H9 (cell line): ENCODE data around the gene LRIT1. TPM values are rescaled to one million over a fixed set of nuclear protein-coding genes. Genes with fewer than 3 reads are reported as not detected.

ENCODE experiments used
- DNase-seq: peaks from one replicate; pipeline ENCODE4 v3.0.0-alpha.2; 2017
- H2AFZ ChIP-seq: one replicate; pipeline ENCODE4 v1.6.1; 2013; ENCODE audit warnings: mild to moderate bottlenecking, low read length, control low read depth, moderate library complexity
- H2AK5ac ChIP-seq: 2 replicates; pipeline ENCODE4 v1.6.1; 2013; ENCODE audit warnings: low read length, control low read depth, mixed read lengths; ENCODE audit not compliant: insufficient read length
- H2BK120ac ChIP-seq: one replicate; pipeline ENCODE4 v1.6.1; 2013; ENCODE audit warnings: low read depth, mild to moderate bottlenecking, low read length, control low read depth, inconsistent platforms; ENCODE audit not compliant: poor library complexity, severe bottlenecking
- H2BK12ac ChIP-seq: 2 replicates; pipeline ENCODE4 v1.6.1; 2013; ENCODE audit warnings: low read length, control low read depth, mixed read lengths, low read depth; ENCODE audit not compliant: insufficient read length
- H2BK15ac ChIP-seq: 2 replicates; pipeline ENCODE4 v1.6.1; 2013; ENCODE audit warnings: low read depth, low read length, control low read depth
- H2BK20ac ChIP-seq: one replicate; pipeline ENCODE4 v1.6.1; 2013; ENCODE audit warnings: low read depth, mild to moderate bottlenecking, low read length, control low read depth, inconsistent platforms; ENCODE audit not compliant: poor library complexity, severe bottlenecking
- H2BK5ac ChIP-seq: 2 replicates; pipeline ENCODE4 v1.6.1; 2013; ENCODE audit warnings: low read length, control low read depth, mixed read lengths; ENCODE audit not compliant: insufficient read length
- H3K14ac ChIP-seq: 2 replicates; pipeline ENCODE4 v1.6.1; 2013; ENCODE audit warnings: low read length, control low read depth; ENCODE audit not compliant: insufficient read depth
- H3K18ac ChIP-seq: 2 replicates; pipeline ENCODE4 v1.6.1; 2013; ENCODE audit warnings: low read depth, mild to moderate bottlenecking, mixed read lengths, low read length, control low read depth; ENCODE audit not compliant: insufficient read length
- H3K23ac ChIP-seq: 2 replicates; pipeline ENCODE4 v1.6.1; 2013; ENCODE audit warnings: low read length, control low read depth, mixed read lengths, low read depth; ENCODE audit not compliant: insufficient read length
- H3K23me2 ChIP-seq: 2 replicates; pipeline ENCODE4 v1.6.1; 2013; ENCODE audit warnings: low read depth, mild to moderate bottlenecking, mixed read lengths, low read length, control low read depth; ENCODE audit not compliant: insufficient read length, poor library complexity, severe bottlenecking
- H3K27ac ChIP-seq: 2 replicates; pipeline ENCODE4 v1.5.1; 2013; ENCODE audit warnings: low read length, control low read depth, mixed read lengths, low read depth; ENCODE audit not compliant: insufficient read length
- H3K27me3 ChIP-seq: 2 replicates; pipeline ENCODE4 v1.6.1; 2013; ENCODE audit warnings: low read length, control low read depth, inconsistent platforms; ENCODE audit not compliant: insufficient read depth
- H3K4ac ChIP-seq: 2 replicates; pipeline ENCODE4 v1.6.1; 2013; ENCODE audit warnings: low read depth, mild to moderate bottlenecking, control low read depth, inconsistent platforms, low read length, moderate library complexity
- H3K4me1 ChIP-seq: 2 replicates; pipeline ENCODE4 v1.6.1; 2013; ENCODE audit warnings: low read length, control low read depth, inconsistent platforms; ENCODE audit not compliant: insufficient read depth
- H3K4me2 ChIP-seq: 2 replicates; pipeline ENCODE4 v1.6.1; 2013; ENCODE audit warnings: low read length, control low read depth, mixed read lengths; ENCODE audit not compliant: insufficient read length, insufficient read depth
- H3K56ac ChIP-seq: 2 replicates; pipeline ENCODE4 v1.6.1; 2013; ENCODE audit warnings: low read depth, mild to moderate bottlenecking, mixed read lengths, low read length, control low read depth; ENCODE audit not compliant: insufficient read length
- H3K79me1 ChIP-seq: 2 replicates; pipeline ENCODE4 v1.6.1; 2013; ENCODE audit warnings: low read depth, mild to moderate bottlenecking, moderate library complexity, low read length, control low read depth, inconsistent platforms; ENCODE audit not compliant: insufficient read depth, poor library complexity, severe bottlenecking
- H3K79me2 ChIP-seq: 2 replicates; pipeline ENCODE4 v1.6.1; 2013; ENCODE audit warnings: low read length, control low read depth, inconsistent platforms; ENCODE audit not compliant: insufficient read depth
- H3K9ac ChIP-seq: 2 replicates; pipeline ENCODE4 v1.6.1; 2013; ENCODE audit warnings: low read length, control low read depth, mixed read lengths; ENCODE audit not compliant: insufficient read length; ENCODE audit errors: extremely low read depth
- H3K9me3 ChIP-seq: one replicate; pipeline ENCODE4 v1.6.1; 2013; ENCODE audit warnings: low read depth, low read length, inconsistent platforms; ENCODE audit not compliant: control insufficient read depth
- H3T11ph ChIP-seq: one replicate; pipeline ENCODE4 v1.6.1; 2013; ENCODE audit warnings: mild to moderate bottlenecking, low read length, control low read depth, inconsistent platforms
- H4K20me1 ChIP-seq: one replicate; pipeline ENCODE4 v1.6.1; 2013; ENCODE audit not compliant: control insufficient read depth, insufficient read length, insufficient read depth
- H4K5ac ChIP-seq: 2 replicates; pipeline ENCODE4 v1.6.1; 2013; ENCODE audit warnings: low read depth, mild to moderate bottlenecking, mixed read lengths, low read length, control low read depth; ENCODE audit not compliant: insufficient read length
- H4K8ac ChIP-seq: replicated peaks from 2 replicates; pipeline ENCODE4 v1.6.1; 2013; ENCODE audit warnings: low read length, control low read depth, mixed read lengths, low read depth; ENCODE audit not compliant: insufficient read length
- H4K91ac ChIP-seq: 2 replicates; pipeline ENCODE4 v1.6.1; 2013; ENCODE audit warnings: low read depth, mild to moderate bottlenecking, moderate library complexity, mixed read lengths, low read length, control low read depth; ENCODE audit not compliant: insufficient read length
- H3K27ac Mint-ChIP-seq, 3 experiments: 2 replicates in 2 of 3; 3 replicates in 1 of 3; pipeline ENCODE4 v1.8.0; 2020 to 2021; ENCODE audit warnings: mixed read lengths in 3 of 3, mild to moderate bottlenecking in 1 of 3, moderate library complexity in 1 of 3
- H3K27me3 Mint-ChIP-seq: 2 replicates; pipeline ENCODE4 v1.8.0; 2021; ENCODE audit warnings: low read depth, mild to moderate bottlenecking, moderate library complexity, mixed read lengths
- H3K36me3 Mint-ChIP-seq, 3 experiments: 2 replicates in 2 of 3; 3 replicates in 1 of 3; pipeline ENCODE4 v1.8.0; 2020 to 2021; ENCODE audit warnings: low read depth in 3 of 3, mixed read lengths in 3 of 3; ENCODE audit not compliant: insufficient read depth in 1 of 3
- H3K4me1 Mint-ChIP-seq, 2 experiments: 2 replicates each; pipeline ENCODE4 v1.8.0; 2020; ENCODE audit warnings: mixed read lengths in 2 of 2
- H3K4me3 Mint-ChIP-seq, 2 experiments: 2 replicates in 1 of 2; 3 replicates in 1 of 2; pipeline ENCODE4 v1.8.0; 2020 to 2021; ENCODE audit warnings: mild to moderate bottlenecking in 2 of 2, mixed read lengths in 2 of 2, moderate library complexity in 1 of 2
- H3K9me3 Mint-ChIP-seq, 2 experiments: 2 replicates in 1 of 2; 3 replicates in 1 of 2; pipeline ENCODE4 v1.8.0; 2020; ENCODE audit warnings: mild to moderate bottlenecking in 2 of 2, mixed read lengths in 2 of 2, moderate library complexity in 1 of 2
- WGBS: extraction: QIAGEN DNeasy Blood & Tissue Kit; methylation state at CpG from one replicate; pipeline ENCODE4 v1.1.7; 2013; ENCODE audit warnings: missing lambda C conversion rate, low lambda C conversion rate, mixed read lengths; ENCODE audit not compliant: insufficient read length; ENCODE audit errors: extremely low coverage; 5-methylcytosine and 5-hydroxymethylcytosine counted together
- total RNA-seq: library from RNA; stranded (reverse); gene quantifications from 2 replicates; pipeline ENCODE4 v1.2.1, GENCODE V29; 2021
- TF ChIP-seq, protein P1 (sequence below): fragments of 200-600 bp; sonication (generic); conservative IDR thresholded peaks from 3 replicates; pipeline ENCODE4 v1.8.0; 2021; ENCODE audit warnings: antibody characterized with exemption, mild to moderate bottlenecking

The LRIT1 gene
- total RNA-seq, 1 experiment from 2014 or later: not detected

- H3K27ac Mint-ChIP-seq: peak within 1 kb of the TSS in 1 of 3 experiments; percentile 18; a peak in 1 of 7 replicates
- no peaks in the 10 kb centered on the region for H3K9me3 ChIP-seq
These were observed 3.4 kb upstream of the LRIT1 start, which contains the start of gene RGR for GRCh38 chr10:84244651-84245270. TSS of gene RGR (plus strand) at chr10:84245053. CDS start at chr10:84245091, 38 bp downstream.

More at GRCh38 chr10:84244651-84245270, 3.4 kb upstream of the LRIT1 start, which contains the start of gene RGR:
- Histone ChIP-seq H3K9ac (no peak within 1 kb of the TSS), H3K18ac (no peak within 1 kb of the TSS), H4K91ac (no peak within 1 kb of the TSS), H2AFZ (no peak within 1 kb of the TSS), H3K14ac (no peak within 1 kb of the TSS), H2BK15ac (no peak within 1 kb of the TSS), H3K27me3 (no peaks in the 10 kb centered on the region), H4K5ac (no peak within 1 kb of the TSS), H2BK12ac (no peak within 1 kb of the TSS), H3K56ac (no peak within 1 kb of the TSS), H4K8ac (no peak within 1 kb of the TSS), H3K79me2 (no peaks in the 10 kb centered on the region), H2BK20ac (no peak within 1 kb of the TSS), H2BK120ac (no peak within 1 kb of the TSS), H3T11ph (no peak within 1 kb of the TSS), H3K23me2 (no peaks in the 10 kb centered on the region), H2BK5ac (no peak within 1 kb of the TSS), H3K4me2 (no peak within 1 kb of the TSS), H3K79me1 (no peaks in the 10 kb centered on the region), H3K4ac (no peak within 1 kb of the TSS), H3K4me1 (no peaks in the 10 kb centered on the region), H2AK5ac (no peak within 1 kb of the TSS), H4K20me1 (no peaks in the 10 kb centered on the region), H3K27ac (no peak within 1 kb of the TSS), H3K23ac (no peak within 1 kb of the TSS)
- no peak for DNase-seq
- Mint-ChIP-seq H3K9me3 (no peaks in the 10 kb centered on the region; a peak in 1 of 5 replicates), H3K36me3 (no peaks in the 10 kb centered on the region; a peak in 1 of 7 replicates), H3K4me3 (no peak within 1 kb of the TSS; a peak in 1 of 5 replicates), H3K4me1 (peaks cover 0 to 4% of the 10 kb centered on the region in 2 experiments; a peak in 3 of 4 replicates), H3K27me3 (peaks cover 10% of the 10 kb centered on the region)
- WGBS: no CpG with 5 or more reads among the region's 9 CpGs
- TF ChIP-seq, protein P1, sequence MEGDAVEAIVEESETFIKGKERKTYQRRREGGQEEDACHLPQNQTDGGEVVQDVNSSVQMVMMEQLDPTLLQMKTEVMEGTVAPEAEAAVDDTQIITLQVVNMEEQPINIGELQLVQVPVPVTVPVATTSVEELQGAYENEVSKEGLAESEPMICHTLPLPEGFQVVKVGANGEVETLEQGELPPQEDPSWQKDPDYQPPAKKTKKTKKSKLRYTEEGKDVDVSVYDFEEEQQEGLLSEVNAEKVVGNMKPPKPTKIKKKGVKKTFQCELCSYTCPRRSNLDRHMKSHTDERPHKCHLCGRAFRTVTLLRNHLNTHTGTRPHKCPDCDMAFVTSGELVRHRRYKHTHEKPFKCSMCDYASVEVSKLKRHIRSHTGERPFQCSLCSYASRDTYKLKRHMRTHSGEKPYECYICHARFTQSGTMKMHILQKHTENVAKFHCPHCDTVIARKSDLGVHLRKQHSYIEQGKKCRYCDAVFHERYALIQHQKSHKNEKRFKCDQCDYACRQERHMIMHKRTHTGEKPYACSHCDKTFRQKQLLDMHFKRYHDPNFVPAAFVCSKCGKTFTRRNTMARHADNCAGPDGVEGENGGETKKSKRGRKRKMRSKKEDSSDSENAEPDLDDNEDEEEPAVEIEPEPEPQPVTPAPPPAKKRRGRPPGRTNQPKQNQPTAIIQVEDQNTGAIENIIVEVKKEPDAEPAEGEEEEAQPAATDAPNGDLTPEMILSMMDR: no peak
